Keratinocyte (primary cell): ENCODE results near the gene SOHLH2. TPM values are rescaled to one million over a fixed set of nuclear protein-coding genes. Genes with fewer than 3 reads are reported as not detected.

Experiments used
- DNase-seq: peaks from one replicate; pipeline ENCODE4 v3.0.0-alpha.2; 2011; ENCODE audit warnings: low read depth, missing footprints, low spot score
- FAIRE-seq: peaks from 2 replicates; lab custom pipeline; 2011; peaks lifted over from hg19 to GRCh38; lab: Jason Lieb, UNC
- H2AFZ ChIP-seq: 2 replicates; pipeline ENCODE4 v1.6.0; 2012; ENCODE audit warnings: low read length, control low read depth, inconsistent platforms; ENCODE audit not compliant: control insufficient read depth
- H3K27ac ChIP-seq: 2 replicates; pipeline ENCODE4 v1.5.1; 2011; ENCODE audit warnings: low read length; ENCODE audit not compliant: control insufficient read depth, insufficient read depth
- H3K27me3 ChIP-seq: 3 replicates; pipeline ENCODE4 v1.6.0; 2011; ENCODE audit warnings: low read length; ENCODE audit not compliant: control insufficient read depth, insufficient read depth; ENCODE audit errors: extremely low read depth
- H3K36me3 ChIP-seq, 2 experiments: 2 replicates in 1 of 2; 3 replicates in 1 of 2; pipeline ENCODE4 v1.5.1; 2011; ENCODE audit warnings: low read length in 2 of 2, mild to moderate bottlenecking in 1 of 2; ENCODE audit not compliant: control insufficient read depth in 2 of 2, insufficient read depth in 2 of 2; ENCODE audit errors: extremely low read depth in 1 of 2
- H3K4me1 ChIP-seq: 3 replicates; pipeline ENCODE4 v1.5.1; 2011; ENCODE audit warnings: low read length; ENCODE audit not compliant: control insufficient read depth, insufficient read depth; ENCODE audit errors: extremely low read depth
- H3K4me2 ChIP-seq: 3 replicates; pipeline ENCODE4 v1.6.0; 2011; ENCODE audit warnings: low read depth, low read length; ENCODE audit not compliant: control insufficient read depth, insufficient read depth; ENCODE audit errors: extremely low read depth
- H3K4me3 ChIP-seq, 3 experiments: fragments of 200-600 bp in 1 of 3; sonication (generic) in 1 of 3; 2 replicates in 2 of 3; 3 replicates in 1 of 3; pipeline ENCODE4 v1.5.1; 2011 to 2016; ENCODE audit warnings: low read length in 3 of 3, mild to moderate bottlenecking in 3 of 3, control low read depth in 2 of 3, inconsistent platforms in 1 of 3, low read depth in 1 of 3, mixed read lengths in 1 of 3, mixed run types in 1 of 3, moderate library complexity in 1 of 3; ENCODE audit not compliant: control insufficient read depth in 2 of 3, insufficient read depth in 2 of 3; ENCODE audit errors: extremely low read depth in 1 of 3
- H3K79me2 ChIP-seq: 2 replicates; pipeline ENCODE4 v1.6.0; 2012; ENCODE audit warnings: low read length; ENCODE audit not compliant: control insufficient read depth, insufficient read depth
- H3K9ac ChIP-seq: 3 replicates; pipeline ENCODE4 v1.6.0; 2011; ENCODE audit warnings: low read length; ENCODE audit not compliant: control insufficient read depth, insufficient read depth; ENCODE audit errors: extremely low read depth
- H3K9me1 ChIP-seq: 3 replicates; pipeline ENCODE4 v1.6.0; 2011; ENCODE audit warnings: low read length; ENCODE audit not compliant: control insufficient read depth, insufficient read depth; ENCODE audit errors: extremely low read depth
- H3K9me3 ChIP-seq: 2 replicates; pipeline ENCODE4 v1.5.1; 2012; ENCODE audit warnings: low read depth, low read length; ENCODE audit not compliant: control insufficient read depth
- H4K20me1 ChIP-seq: 3 replicates; pipeline ENCODE4 v1.6.0; 2011; ENCODE audit warnings: low read length; ENCODE audit not compliant: control insufficient read depth, insufficient read depth; ENCODE audit errors: extremely low read depth
- CTCF ChIP-seq, 3 experiments: IDR thresholded peaks in 1 of 3; conservative IDR thresholded peaks in 1 of 3; optimal IDR thresholded peaks in 1 of 3; 2 replicates in 2 of 3; 3 replicates in 1 of 3; pipeline versions ENCODE3 to v1.5.1; 2011; ENCODE audit warnings: low read length in 3 of 3, mild to moderate bottlenecking in 3 of 3, moderate library complexity in 2 of 3, control low read depth in 1 of 3, inconsistent platforms in 1 of 3; ENCODE audit not compliant: insufficient read depth in 2 of 3; ENCODE audit errors: extremely low read depth in 1 of 3
- EZH2 ChIP-seq: IDR thresholded peaks from one replicate; pipeline ENCODE4 v1.6.1; 2012; ENCODE audit warnings: inconsistent platforms, mild to moderate bottlenecking, low read length, moderate library complexity
- dilution Hi-C: fragments of 300-500 bp; cut with MboI; formaldehyde crosslinking; loops from one replicate; pipeline ENCODE4 v1.7.0; 2020; ENCODE audit warnings: low sequenced_read_pairs; ENCODE audit not compliant: extremely low pct_ligation_motif_present
- polyA plus RNA-seq, 5 experiments: library from polyadenylated mRNA; depleted of rRNA in 3 of 5; stranded (reverse) in 3 of 5; stranded (forward) in 1 of 5; unstranded in 1 of 5; fragments of >200 nt; gene quantifications; 1 replicate in 1 of 5; 2 replicates in 3 of 5; 3 replicates in 1 of 5; pipeline versions ENCODE4 v1.2.1 to v1.2.3, GENCODE V29; 2011 to 2012; ENCODE audit warnings: missing spikeins in 2 of 5, low read depth in 1 of 5, low replicate concordance in 1 of 5

Gene SOHLH2
- polyA plus RNA-seq, 1 donor (not counting 4 experiments of a cell fraction or from before 2014, with no cell fraction given), result not detected

GRCh38 chr13:36224730-36225129, 10.4 kb upstream of the SOHLH2 start:
- H3K4me3 ChIP-seq, result no peak overlapping the region
- no peak for FAIRE-seq
- H3K9ac ChIP-seq, result no peak overlapping the region

GRCh38 chr13:36219883-36220282, 5.5 kb upstream of the SOHLH2 start:
- Histone ChIP-seq H2AFZ (no peak overlapping the region), H3K27me3 (no peaks in the 10 kb centered on the region), H3K4me2 (no peak overlapping the region), H3K27ac (no peak overlapping the region), H3K9me3 (no peaks in the 10 kb centered on the region), H3K9me1 (no peaks in the 10 kb centered on the region), H4K20me1 (no peaks in the 10 kb centered on the region), H3K36me3 (no peaks in the 10 kb centered on the region), H3K79me2 (no peaks in the 10 kb centered on the region), H3K4me1 (no peaks in the 10 kb centered on the region), H3K4me3 (no peak overlapping the region), H3K9ac (no peak overlapping the region)
- no peak for TF ChIP-seq CTCF (optimal IDR thresholded peaks at IDR 0.05 in 1 of 3, IDR thresholded peaks at IDR 0.05 in 1 of 3, conservative IDR thresholded peaks at IDR 0.05 in 1 of 3; ENCODE audit: extremely low read depth in 1 of 3, insufficient read depth in 2 of 3, low read length in 3 of 3)
- TF ChIP-seq EZH2, result no peak
- dilution Hi-C loops, result no loop called here
- FAIRE-seq (no peak), DNase-seq (no peak)

More at GRCh38 chr13:36224730-36225129, 10.4 kb upstream of the SOHLH2 start:
- Histone ChIP-seq H3K79me2 (no peaks in the 10 kb centered on the region), H3K4me1 (no peaks in the 10 kb centered on the region), H3K27me3 (no peaks in the 10 kb centered on the region), H3K4me2 (no peak overlapping the region), H3K36me3 (no peaks in the 10 kb centered on the region), H2AFZ (no peak overlapping the region), H4K20me1 (no peaks in the 10 kb centered on the region), H3K9me3 (no peaks in the 10 kb centered on the region), H3K27ac (no peak overlapping the region), H3K9me1 (no peaks in the 10 kb centered on the region)
- dilution Hi-C loops, result no loop called here
- DNase-seq, result no peak
- TF ChIP-seq CTCF (optimal IDR thresholded peaks at IDR 0.05 in 1 of 3, IDR thresholded peaks at IDR 0.05 in 1 of 3, conservative IDR thresholded peaks at IDR 0.05 in 1 of 3; ENCODE audit: extremely low read depth in 1 of 3, insufficient read depth in 2 of 3, low read length in 3 of 3), result no peak
- TF ChIP-seq EZH2, result no peak
